ENCODE measurements around the gene FUT1.

DNA sequence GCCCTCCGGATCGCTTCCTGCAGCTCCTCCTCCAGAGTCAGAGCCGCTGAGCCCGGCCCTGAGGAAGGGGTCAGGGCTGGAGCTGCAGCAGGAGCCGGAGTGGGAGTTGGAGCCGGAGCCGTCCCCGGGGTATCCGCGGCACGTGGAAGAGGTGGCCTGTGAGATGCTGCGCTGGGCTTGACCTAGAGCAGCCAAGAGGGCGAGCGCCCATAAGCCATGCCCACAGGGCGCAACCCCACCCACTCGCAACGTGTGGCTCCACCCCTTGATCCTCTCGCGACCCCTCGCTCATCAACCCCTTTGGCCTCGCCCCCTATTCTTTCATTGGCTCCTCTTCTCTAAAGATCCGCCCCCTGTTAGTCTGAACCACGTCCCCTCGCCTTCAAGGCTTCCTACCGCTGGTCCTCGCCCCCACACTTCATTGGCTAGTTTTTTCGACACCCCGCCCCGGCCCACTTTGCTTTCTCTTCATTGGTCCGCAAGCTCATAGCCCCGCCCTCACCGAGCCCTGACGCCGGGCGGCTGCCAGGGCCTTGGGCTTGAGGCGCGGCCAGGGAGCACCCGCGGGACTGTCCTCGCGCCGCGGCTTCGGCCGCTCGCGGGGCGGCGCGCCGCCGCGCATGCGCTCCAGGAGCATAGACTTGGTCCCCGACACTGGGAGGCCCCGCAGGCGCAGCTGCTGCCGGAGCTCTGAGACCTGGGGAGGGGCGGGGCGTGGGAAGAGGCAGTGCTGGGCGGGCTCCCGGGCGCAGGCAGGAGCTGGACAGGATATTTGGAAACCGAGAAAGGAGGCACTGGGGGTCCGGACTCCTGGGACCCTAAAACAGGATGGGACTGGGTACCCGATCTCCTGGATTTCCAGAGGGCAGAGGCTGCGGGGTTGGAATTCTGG is 38.3 kb downstream of the FUT1 start:
- TF ChIP-seq SRF (IDR thresholded peaks at IDR 0.05; ENCODE audit: low read depth) (no peak), REST (IDR thresholded peaks at IDR 0.05; ENCODE audit: low read depth) (no peak), CEBPB (IDR thresholded peaks at IDR 0.05; ENCODE audit: low read depth) (no peak), FOSL1 (IDR thresholded peaks at IDR 0.05; ENCODE audit: low read depth) (no peak), EZH2phosphoT487 (IDR thresholded peaks at IDR 0.05; ENCODE audit: borderline replicate concordance) (no peak), POLR2AphosphoS5 (IDR thresholded peaks at IDR 0.05; ENCODE audit: low read depth, low read length) (peak; percentile 75), POLR2A (IDR thresholded peaks at IDR 0.05; ENCODE audit: borderline replicate concordance, extremely low read depth, insufficient read depth, insufficient read length) (peak; percentile 64), EZH2 (IDR thresholded peaks at IDR 0.05) (no peak)
- TF ChIP-seq, protein P1, sequence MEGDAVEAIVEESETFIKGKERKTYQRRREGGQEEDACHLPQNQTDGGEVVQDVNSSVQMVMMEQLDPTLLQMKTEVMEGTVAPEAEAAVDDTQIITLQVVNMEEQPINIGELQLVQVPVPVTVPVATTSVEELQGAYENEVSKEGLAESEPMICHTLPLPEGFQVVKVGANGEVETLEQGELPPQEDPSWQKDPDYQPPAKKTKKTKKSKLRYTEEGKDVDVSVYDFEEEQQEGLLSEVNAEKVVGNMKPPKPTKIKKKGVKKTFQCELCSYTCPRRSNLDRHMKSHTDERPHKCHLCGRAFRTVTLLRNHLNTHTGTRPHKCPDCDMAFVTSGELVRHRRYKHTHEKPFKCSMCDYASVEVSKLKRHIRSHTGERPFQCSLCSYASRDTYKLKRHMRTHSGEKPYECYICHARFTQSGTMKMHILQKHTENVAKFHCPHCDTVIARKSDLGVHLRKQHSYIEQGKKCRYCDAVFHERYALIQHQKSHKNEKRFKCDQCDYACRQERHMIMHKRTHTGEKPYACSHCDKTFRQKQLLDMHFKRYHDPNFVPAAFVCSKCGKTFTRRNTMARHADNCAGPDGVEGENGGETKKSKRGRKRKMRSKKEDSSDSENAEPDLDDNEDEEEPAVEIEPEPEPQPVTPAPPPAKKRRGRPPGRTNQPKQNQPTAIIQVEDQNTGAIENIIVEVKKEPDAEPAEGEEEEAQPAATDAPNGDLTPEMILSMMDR (IDR thresholded peaks at IDR 0.05 in 2 of 3, conservative IDR thresholded peaks at IDR 0.05 in 1 of 3; ENCODE audit: borderline replicate concordance in 1 of 3, insufficient read depth in 1 of 3, low read depth in 2 of 3, low read length in 2 of 3) = no peak
- TF ChIP-seq, protein P2, sequence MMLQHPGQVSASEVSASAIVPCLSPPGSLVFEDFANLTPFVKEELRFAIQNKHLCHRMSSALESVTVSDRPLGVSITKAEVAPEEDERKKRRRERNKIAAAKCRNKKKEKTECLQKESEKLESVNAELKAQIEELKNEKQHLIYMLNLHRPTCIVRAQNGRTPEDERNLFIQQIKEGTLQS (IDR thresholded peaks at IDR 0.05) = no peak

Measured in HCT116 (cell line).